Tibial artery (tissue), 4 donors: ENCODE measurements around the gene YIF1A.

ENCODE experiments used
- DNase-seq, 2 donors: peaks; one replicate each; pipeline ENCODE4 v3.0.0-alpha.2; 2019
- H3K27ac ChIP-seq, 2 donors: fragments of 200-600 bp; sonication (generic) in 1 of 2; 1 replicate in 1 of 2; 2 replicates in 1 of 2; pipeline ENCODE4 v1.5.1; 2018 to 2019; ENCODE audit warnings: mild to moderate bottlenecking in 1 of 2
- H3K27me3 ChIP-seq, 2 donors: fragments of 200-600 bp; sonication (generic) in 1 of 2; one replicate each; pipeline versions ENCODE4 v1.5.1 to v1.6.0; 2016 to 2019
- H3K36me3 ChIP-seq, 3 donors: fragments of 200-600 bp; sonication (generic) in 2 of 3; one replicate each; pipeline ENCODE4 v1.5.1; 2016 to 2019; ENCODE audit warnings: mild to moderate bottlenecking in 2 of 3
- H3K4me1 ChIP-seq, 4 donors: fragments of 200-600 bp; sonication (generic) in 2 of 4; 1 replicate in 3 of 4; 2 replicates in 1 of 4; pipeline ENCODE4 v1.5.1; 2016 to 2019
- H3K4me3 ChIP-seq, 2 donors: fragments of 200-600 bp; sonication (generic) in 1 of 2; 1 replicate in 1 of 2; 2 replicates in 1 of 2; pipeline ENCODE4 v1.5.1; 2018 to 2019; ENCODE audit warnings: mild to moderate bottlenecking in 2 of 2
- H3K9me3 ChIP-seq, 3 donors: fragments of 200-600 bp; sonication (generic) in 1 of 3; one replicate each; pipeline ENCODE4 v1.5.1; 2016 to 2019
- intact Hi-C: fragments of 100-400 bp; cut with DNase I; formaldehyde crosslinking; loops from one replicate; pipeline ENCODE4 v1.15.0; 2023; ENCODE audit warnings: low total_unique reads
- TF ChIP-seq, protein P1 (sequence below), 2 experiments: fragments of 200-600 bp in 1 of 2; fragments of 450-650 bp in 1 of 2; IDR thresholded peaks; one replicate each; pipeline ENCODE4 v1.5.1; 2017 to 2019; ENCODE audit warnings: antibody characterized with exemption in 2 of 2, mild to moderate bottlenecking in 1 of 2, moderate library complexity in 1 of 2

Gene YIF1A

GRCh38 chr11:66282468-66283455 is 6.2 kb downstream of the YIF1A start:
- TF ChIP-seq, protein P1, sequence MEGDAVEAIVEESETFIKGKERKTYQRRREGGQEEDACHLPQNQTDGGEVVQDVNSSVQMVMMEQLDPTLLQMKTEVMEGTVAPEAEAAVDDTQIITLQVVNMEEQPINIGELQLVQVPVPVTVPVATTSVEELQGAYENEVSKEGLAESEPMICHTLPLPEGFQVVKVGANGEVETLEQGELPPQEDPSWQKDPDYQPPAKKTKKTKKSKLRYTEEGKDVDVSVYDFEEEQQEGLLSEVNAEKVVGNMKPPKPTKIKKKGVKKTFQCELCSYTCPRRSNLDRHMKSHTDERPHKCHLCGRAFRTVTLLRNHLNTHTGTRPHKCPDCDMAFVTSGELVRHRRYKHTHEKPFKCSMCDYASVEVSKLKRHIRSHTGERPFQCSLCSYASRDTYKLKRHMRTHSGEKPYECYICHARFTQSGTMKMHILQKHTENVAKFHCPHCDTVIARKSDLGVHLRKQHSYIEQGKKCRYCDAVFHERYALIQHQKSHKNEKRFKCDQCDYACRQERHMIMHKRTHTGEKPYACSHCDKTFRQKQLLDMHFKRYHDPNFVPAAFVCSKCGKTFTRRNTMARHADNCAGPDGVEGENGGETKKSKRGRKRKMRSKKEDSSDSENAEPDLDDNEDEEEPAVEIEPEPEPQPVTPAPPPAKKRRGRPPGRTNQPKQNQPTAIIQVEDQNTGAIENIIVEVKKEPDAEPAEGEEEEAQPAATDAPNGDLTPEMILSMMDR (IDR thresholded peaks at IDR 0.05), result peak; percentile 98 to 99
- no peaks in the 10 kb centered on the region for H3K9me3 ChIP-seq
- intact Hi-C loops, result loop anchor here (2.0 kb wide), 1 partner anchor 60 kb away; no protein-coding TSS in a partner anchor
- H3K27me3 ChIP-seq, result no peaks in the 10 kb centered on the region
- peaks cover 0 to 17% (median 4%) of the 10 kb centered on the region in 3 donors for H3K36me3 ChIP-seq
- peaks cover 3 to 30% (median 27%) of the 10 kb centered on the region in 4 donors for H3K4me1 ChIP-seq
- no peak overlapping the region for H3K4me3 ChIP-seq
- no peak overlapping the region for H3K27ac ChIP-seq
- peak; percentile 97 to 98 for DNase-seq

- peaks cover 3 to 28% (median 26%) of the 10 kb centered on the region in 4 donors for H3K4me1 ChIP-seq
- peaks cover 0 to 17% (median 4%) of the 10 kb centered on the region in 3 donors for H3K36me3 ChIP-seq
- TF ChIP-seq, protein P1 (IDR thresholded peaks at IDR 0.05), result no peak
- H3K27me3 ChIP-seq, result no peaks in the 10 kb centered on the region
- H3K9me3 ChIP-seq, result no peaks in the 10 kb centered on the region
- H3K4me3 ChIP-seq, result no peak overlapping the region
- DNase-seq, result no peak
- no peak overlapping the region for H3K27ac ChIP-seq
- intact Hi-C loops, result loop anchor here (2.0 kb wide), 1 partner anchor 59 kb away; no protein-coding TSS in a partner anchor
Measured at GRCh38 chr11:66281776-66282467, 7.0 kb downstream of the YIF1A start.

GRCh38 chr11:66281001-66281400 is 7.9 kb downstream of the YIF1A start:
- Histone ChIP-seq H3K9me3 (no peaks in the 10 kb centered on the region), H3K27ac (no peak overlapping the region), H3K4me3 (no peak overlapping the region), H3K36me3 (peaks cover 0 to 26% (median 10%) of the 10 kb centered on the region in 3 donors), H3K27me3 (no peaks in the 10 kb centered on the region), H3K4me1 (peaks cover 3 to 28% (median 24%) of the 10 kb centered on the region in 4 donors)
- intact Hi-C loops, result no loop called here
- no peak for DNase-seq
- TF ChIP-seq, protein P1 (IDR thresholded peaks at IDR 0.05), result no peak

DNA sequence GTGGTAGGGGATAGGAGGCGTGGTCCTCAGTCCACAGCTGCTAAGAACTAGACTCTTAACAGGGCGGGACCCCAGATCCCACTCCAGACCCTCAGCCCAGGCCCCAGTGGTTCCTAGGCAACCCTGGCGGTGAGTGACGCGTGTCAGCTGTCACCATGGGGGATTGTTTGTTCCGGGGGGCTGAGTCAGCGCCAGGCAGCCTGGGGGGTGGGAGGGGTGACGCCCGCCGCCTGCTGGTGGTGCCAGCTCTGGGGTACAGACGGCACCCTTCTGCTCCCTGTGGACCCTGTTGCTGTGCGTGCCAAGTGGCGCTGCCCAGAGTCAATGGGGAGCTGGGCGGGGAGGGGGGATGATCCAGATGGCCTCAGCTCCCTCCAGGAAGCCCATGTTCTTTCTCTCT is 8.5 kb downstream of the YIF1A start:
- Histone ChIP-seq H3K4me1 (peaks cover 3 to 28% (median 24%) of the 10 kb centered on the region in 4 donors), H3K27me3 (no peaks in the 10 kb centered on the region), H3K4me3 (no peak overlapping the region), H3K27ac (no peak overlapping the region), H3K36me3 (peaks cover 0 to 29% (median 15%) of the 10 kb centered on the region in 3 donors), H3K9me3 (no peaks in the 10 kb centered on the region)
- TF ChIP-seq, protein P1 (IDR thresholded peaks at IDR 0.05), result no peak
- intact Hi-C loops, result no loop called here
- no peak for DNase-seq

- Histone ChIP-seq H3K9me3 (no peaks in the 10 kb centered on the region), H3K4me3 (no peak overlapping the region), H3K27me3 (no peaks in the 10 kb centered on the region), H3K4me1 (peaks cover 3 to 28% (median 24%) of the 10 kb centered on the region in 4 donors), H3K36me3 (peaks cover under 1 to 29% (median 27%) of the 10 kb centered on the region in 3 donors), H3K27ac (no peak overlapping the region)
- TF ChIP-seq, protein P1 (IDR thresholded peaks at IDR 0.05), result no peak
- DNase-seq, result no peak
- intact Hi-C loops, result no loop called here
Measured at GRCh38 chr11:66279092-66279734, 9.7 kb downstream of the YIF1A start.
